Measurements from ENCODE around the gene JUN. TPM values are rescaled to one million over a fixed set of nuclear protein-coding genes. Genes with fewer than 3 reads are reported as not detected.

JUN gene
- total RNA-seq, 1 experiment from 2014 or later = 24.9 TPM

GRCh38 chr1:58829866-58830265, 46.0 kb upstream of the JUN start:
- H3K9me3 ChIP-seq (ENCODE audit: low read depth, low read length, poor library complexity, severe bottlenecking) = peaks cover 15% of the 10 kb centered on the region
- no peaks in the 10 kb centered on the region for H3K4me1 ChIP-seq (ENCODE audit: insufficient read depth, low read length, poor library complexity, severe bottlenecking)
- intact Hi-C loops (cut with micrococcal nuclease; ENCODE audit: unreplicated experiment) = no loop called here
- ChIA-PET POLR2A (ENCODE audit: low non-redundant PET) (interaction anchor here (0.6 kb wide), 1 partner anchor 87 kb away, joined by 4 read pairs; no protein-coding TSS in a partner anchor), CTCF (no interaction called here)
- no TSS peak for BruUV-seq (replicated peaks)
- TF ChIP-seq EZH2 (IDR thresholded peaks at IDR 0.05; ENCODE audit: borderline replicate concordance, low read depth, low read length, poor library complexity, severe bottlenecking) (no peak), CTCF (conservative IDR thresholded peaks at IDR 0.05; ENCODE audit: low read depth, low read length) (no peak)
- no peaks in the 10 kb centered on the region for H3K27me3 ChIP-seq (replicated peaks; ENCODE audit: insufficient read depth, low read depth, low read length, poor library complexity)
- no peak overlapping the region for H3K27ac ChIP-seq (ENCODE audit: low read depth, low read length, poor library complexity, severe bottlenecking)
- H3K36me3 ChIP-seq (ENCODE audit: insufficient read depth, low read length, poor library complexity, severe bottlenecking) = no peaks in the 10 kb centered on the region
- no peak overlapping the region for H3K4me3 ChIP-seq (ENCODE audit: low read depth, low read length, poor library complexity, severe bottlenecking)
- DNase-seq (ENCODE audit: low spot score) = peak; percentile 23

- DNase-seq (ENCODE audit: low spot score) = no peak
- intact Hi-C loops (cut with micrococcal nuclease; ENCODE audit: unreplicated experiment) = no loop called here
- no TSS peak for BruUV-seq (replicated peaks)
- H3K9me3 ChIP-seq (ENCODE audit: low read depth, low read length, poor library complexity, severe bottlenecking) = peaks cover 15% of the 10 kb centered on the region
- no peak overlapping the region for H3K4me3 ChIP-seq (ENCODE audit: low read depth, low read length, poor library complexity, severe bottlenecking)
- no peak overlapping the region for H3K27ac ChIP-seq (ENCODE audit: low read depth, low read length, poor library complexity, severe bottlenecking)
- CTCF ChIA-PET = no interaction called here
- TF ChIP-seq CTCF (conservative IDR thresholded peaks at IDR 0.05; ENCODE audit: low read depth, low read length) (no peak), EZH2 (IDR thresholded peaks at IDR 0.05; ENCODE audit: borderline replicate concordance, low read depth, low read length, poor library complexity, severe bottlenecking) (no peak)
- POLR2A ChIA-PET (ENCODE audit: low non-redundant PET) = no interaction called here
- no peaks in the 10 kb centered on the region for H3K27me3 ChIP-seq (replicated peaks; ENCODE audit: insufficient read depth, low read depth, low read length, poor library complexity)
- H3K36me3 ChIP-seq (ENCODE audit: insufficient read depth, low read length, poor library complexity, severe bottlenecking) = no peaks in the 10 kb centered on the region
- H3K4me1 ChIP-seq (ENCODE audit: insufficient read depth, low read length, poor library complexity, severe bottlenecking) = no peaks in the 10 kb centered on the region
Observed at GRCh38 chr1:58827298-58827697, 43.5 kb upstream of the JUN start.

- Histone ChIP-seq H3K4me3 (ENCODE audit: low read depth, low read length, poor library complexity, severe bottlenecking) (no peak overlapping the region), H3K36me3 (ENCODE audit: insufficient read depth, low read length, poor library complexity, severe bottlenecking) (no peaks in the 10 kb centered on the region), H3K27ac (ENCODE audit: low read depth, low read length, poor library complexity, severe bottlenecking) (no peak overlapping the region), H3K4me1 (ENCODE audit: insufficient read depth, low read length, poor library complexity, severe bottlenecking) (no peaks in the 10 kb centered on the region), H3K9me3 (ENCODE audit: low read depth, low read length, poor library complexity, severe bottlenecking) (peaks cover 15% of the 10 kb centered on the region), H3K27me3 (replicated peaks; ENCODE audit: insufficient read depth, low read depth, low read length, poor library complexity) (no peaks in the 10 kb centered on the region)
- no TSS peak for BruUV-seq (replicated peaks)
- ChIA-PET CTCF (no interaction called here), POLR2A (ENCODE audit: low non-redundant PET) (interaction anchor here (0.6 kb wide), 1 partner anchor 120 kb away, joined by 7 read pairs; no protein-coding TSS in a partner anchor)
- no peak for DNase-seq (ENCODE audit: low spot score)
- intact Hi-C loops (cut with micrococcal nuclease; ENCODE audit: unreplicated experiment) = no loop called here
- TF ChIP-seq EZH2 (IDR thresholded peaks at IDR 0.05; ENCODE audit: borderline replicate concordance, low read depth, low read length, poor library complexity, severe bottlenecking) (no peak), CTCF (conservative IDR thresholded peaks at IDR 0.05; ENCODE audit: low read depth, low read length) (no peak)
Observed at GRCh38 chr1:58824753-58825389, 41.0 kb upstream of the JUN start.
